Karpas-422 (cell line): ENCODE results near the gene RCOR2. TPM values are rescaled to one million over a fixed set of nuclear protein-coding genes. Genes with fewer than 3 reads are reported as not detected.

Source experiments
- DNase-seq: peaks from one replicate; pipeline ENCODE4 v3.0.0-alpha.2; 2015
- H2AFZ ChIP-seq: fragments of 200-600 bp; sonication (generic); 2 replicates; pipeline ENCODE4 v1.6.1; 2014; ENCODE audit warnings: antibody characterized with exemption, low read length, mixed read lengths
- H3K27ac ChIP-seq: fragments of 200-600 bp; sonication (generic); 2 replicates; pipeline ENCODE4 v1.5.1; 2014; ENCODE audit warnings: mild to moderate bottlenecking, low read length, moderate library complexity
- H3K27me3 ChIP-seq: fragments of 200-600 bp; sonication (generic); 2 replicates; pipeline ENCODE4 v1.6.1; 2014; ENCODE audit warnings: low read length, mixed read lengths
- H3K36me3 ChIP-seq: fragments of 200-600 bp; sonication (generic); 2 replicates; pipeline ENCODE4 v1.6.1; 2014; ENCODE audit warnings: low read length, mixed read lengths; ENCODE audit not compliant: insufficient read depth
- H3K4me1 ChIP-seq: fragments of 200-600 bp; sonication (generic); 2 replicates; pipeline ENCODE4 v1.6.1; 2014; ENCODE audit warnings: mild to moderate bottlenecking, low read length, mixed read lengths
- H3K4me2 ChIP-seq: fragments of 200-600 bp; sonication (generic); 2 replicates; pipeline ENCODE4 v1.6.1; 2014; ENCODE audit warnings: low read length, low read depth, mild to moderate bottlenecking; ENCODE audit not compliant: poor library complexity, severe bottlenecking
- H3K4me3 ChIP-seq: fragments of 200-600 bp; sonication (generic); 2 replicates; pipeline ENCODE4 v1.5.1; 2014; ENCODE audit warnings: mild to moderate bottlenecking, antibody characterized with exemption, low read length, mixed read lengths
- H3K79me2 ChIP-seq: fragments of 200-600 bp; sonication (generic); 2 replicates; pipeline ENCODE4 v1.6.1; 2014; ENCODE audit warnings: mild to moderate bottlenecking, low read length, mixed read lengths
- H3K9ac ChIP-seq: fragments of 200-600 bp; sonication (generic); 2 replicates; pipeline ENCODE4 v1.6.0; 2014; ENCODE audit warnings: low read length
- H3K9me2 ChIP-seq: fragments of 200-600 bp; sonication (generic), shearing (Covaris generic); replicated peaks from 2 replicates; pipeline ENCODE4 v1.6.0; 2014; ENCODE audit warnings: mild to moderate bottlenecking, low read length, moderate library complexity; ENCODE audit not compliant: insufficient read depth
- H3K9me3 ChIP-seq: fragments of 300-700, 200-600 bp; sonication (generic); 2 replicates; pipeline ENCODE4 v1.6.1; 2014; ENCODE audit warnings: low read length, mixed read lengths
- H4K20me1 ChIP-seq: fragments of 200-600 bp; sonication (generic); 2 replicates; pipeline ENCODE4 v1.6.1; 2014; ENCODE audit warnings: mild to moderate bottlenecking, antibody characterized with exemption, low read length, low read depth; ENCODE audit not compliant: insufficient read depth
- total RNA-seq: library from RNA; depleted of rRNA; stranded (reverse); fragments of >200 nt; shearing (Covaris generic); gene quantifications from 2 replicates; pipeline ENCODE4 v1.2.3, GENCODE V29; 2014; ENCODE audit warnings: low replicate concordance

RCOR2 gene
- total RNA-seq, 1 experiment from 2014 or later: 2.4 TPM

DNA sequence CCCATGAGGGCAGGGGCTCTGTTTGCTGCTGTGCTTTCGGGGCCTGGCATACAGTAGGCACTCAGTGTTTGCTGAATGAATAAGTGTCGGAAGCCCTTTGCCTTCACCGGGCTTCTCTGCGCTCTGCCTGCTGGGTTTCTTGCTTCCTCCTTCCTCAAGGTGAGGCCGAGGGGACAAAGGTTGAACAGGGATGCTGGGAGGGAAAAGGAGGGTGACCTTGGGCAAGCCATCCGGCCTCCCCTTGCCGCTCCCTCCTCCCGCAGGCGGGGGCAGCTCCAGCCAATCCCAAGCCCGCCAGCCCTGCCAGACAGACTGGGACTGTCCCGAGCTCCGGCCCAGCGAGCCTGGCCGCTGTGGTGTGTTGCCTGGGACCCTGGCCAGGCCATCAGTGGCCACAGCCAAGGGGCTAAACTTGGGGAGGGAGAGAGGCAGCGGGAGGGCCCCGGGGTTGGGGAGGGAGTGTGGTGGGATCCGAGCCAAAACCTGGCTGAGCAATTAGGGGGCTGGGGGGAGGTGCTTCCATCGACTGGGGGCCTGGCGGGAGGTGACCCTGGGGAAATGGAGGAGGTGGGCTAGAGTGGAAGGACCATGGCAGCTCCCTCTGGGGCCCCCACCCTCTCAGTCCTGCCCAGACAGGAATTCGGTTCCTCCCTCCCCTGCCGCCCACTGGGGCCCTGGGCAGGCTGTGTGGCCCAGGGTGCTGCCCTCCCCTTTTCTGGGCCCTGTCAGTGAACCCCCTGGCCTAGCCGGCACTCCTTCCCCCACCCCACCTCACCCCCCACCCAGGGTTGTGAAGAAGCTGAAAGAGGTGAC, 3.4 kb upstream of the RCOR2 start:
- no peaks in the 10 kb centered on the region for H4K20me1 ChIP-seq
- no peak overlapping the region for H2AFZ ChIP-seq
- H3K79me2 ChIP-seq: no peaks in the 10 kb centered on the region
- H3K4me3 ChIP-seq: no peak overlapping the region
- H3K9me3 ChIP-seq: no peaks in the 10 kb centered on the region
- H3K36me3 ChIP-seq: no peaks in the 10 kb centered on the region
- H3K9me2 ChIP-seq: no peaks in the 10 kb centered on the region
- DNase-seq: no peak
- no peak overlapping the region for H3K9ac ChIP-seq
- peaks cover 30% of the 10 kb centered on the region for H3K4me1 ChIP-seq
- no peak overlapping the region for H3K27ac ChIP-seq
- no peaks in the 10 kb centered on the region for H3K27me3 ChIP-seq
- no peak overlapping the region for H3K4me2 ChIP-seq

DNA sequence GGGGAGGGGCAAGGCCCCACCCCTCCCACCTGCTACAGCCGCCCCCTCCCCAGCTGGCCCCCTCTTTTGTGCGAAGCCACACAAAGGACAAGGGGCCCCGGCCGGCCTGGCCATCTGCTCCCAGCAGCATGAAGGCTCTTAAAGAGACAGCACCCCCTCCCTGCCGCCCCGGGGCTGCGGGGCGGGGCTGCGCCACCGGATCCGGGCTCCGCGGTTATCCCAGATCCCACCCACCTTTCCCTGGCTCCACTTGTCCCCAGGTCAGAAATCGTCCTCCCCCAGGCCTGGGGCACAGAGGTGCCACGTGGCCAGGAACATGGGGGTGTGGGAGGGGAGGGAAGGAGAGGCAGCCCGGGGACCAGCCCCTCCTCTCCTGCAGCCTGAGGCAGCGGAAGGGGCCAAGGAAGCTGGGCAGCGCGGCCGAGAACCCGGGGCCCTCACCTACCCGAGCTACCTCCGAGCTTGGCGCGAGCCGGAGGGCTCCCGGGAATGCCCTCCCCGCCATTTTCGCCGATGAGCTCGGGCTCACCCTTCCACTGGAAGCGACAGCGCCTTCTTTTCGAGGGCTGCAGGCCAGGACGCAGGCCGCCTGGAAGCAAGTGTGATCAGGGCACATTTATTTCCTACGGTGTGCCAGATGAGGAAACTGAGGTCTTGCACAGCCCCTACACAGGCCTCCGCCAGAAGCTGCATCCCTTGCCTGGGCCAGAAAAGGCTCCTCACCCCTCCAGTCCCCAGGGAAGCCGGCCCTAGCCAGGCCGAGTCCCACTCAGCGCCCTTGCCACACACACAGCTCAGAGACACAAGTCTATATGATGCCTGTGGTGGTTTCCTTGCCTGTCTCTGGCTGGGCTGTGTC, 2.5 kb upstream of the RCOR2 start:
- Histone ChIP-seq H2AFZ (no peak overlapping the region), H4K20me1 (no peaks in the 10 kb centered on the region), H3K27me3 (no peaks in the 10 kb centered on the region), H3K9ac (peak overlapping the region; percentile 75), H3K4me2 (peak overlapping the region; percentile 93), H3K36me3 (no peaks in the 10 kb centered on the region), H3K27ac (no peak overlapping the region), H3K4me3 (peak overlapping the region; percentile 30; the same call in 1 of the 2 replicates), H3K79me2 (no peaks in the 10 kb centered on the region), H3K9me2 (no peaks in the 10 kb centered on the region), H3K4me1 (peaks cover 30% of the 10 kb centered on the region), H3K9me3 (no peaks in the 10 kb centered on the region)
- DNase-seq: no peak

DNA sequence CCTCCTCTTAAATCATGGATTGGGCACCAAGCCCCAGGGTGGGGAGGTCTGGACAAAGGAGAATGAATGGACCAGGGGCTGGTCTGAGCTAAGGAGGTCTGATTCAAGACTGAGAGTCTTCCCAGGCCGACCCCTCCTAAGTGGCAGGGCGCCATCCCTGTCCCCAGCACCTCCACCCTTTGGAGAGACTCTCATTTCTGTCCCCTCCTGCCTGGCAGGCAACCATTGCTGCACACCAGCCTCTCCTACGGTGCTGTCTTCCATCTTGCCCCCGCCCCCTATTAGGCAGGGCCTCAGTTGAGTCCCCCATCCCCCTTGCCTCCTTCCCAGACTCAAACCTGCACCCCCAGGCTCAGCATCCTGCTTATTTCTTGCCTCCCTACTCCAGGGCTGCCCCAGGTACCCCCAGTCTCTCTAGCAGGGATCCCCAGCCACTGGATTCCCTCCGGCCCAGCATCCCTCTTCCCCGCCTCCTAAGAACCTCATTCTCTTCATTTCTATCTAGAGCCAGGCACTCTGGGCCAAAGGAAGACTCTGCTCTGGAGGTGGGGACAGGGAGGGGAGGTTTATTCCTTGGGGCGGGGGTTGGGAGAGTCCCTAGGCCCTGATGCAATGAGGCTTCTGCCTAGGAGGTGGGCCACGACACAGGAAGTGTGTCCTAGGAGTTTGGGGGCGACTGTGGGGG, 1.7 kb upstream of the RCOR2 start:
- peak overlapping the region; percentile 93 for H3K4me2 ChIP-seq
- DNase-seq: no peak
- H3K27ac ChIP-seq: no peak overlapping the region
- H4K20me1 ChIP-seq: no peaks in the 10 kb centered on the region
- H2AFZ ChIP-seq: no peak overlapping the region
- H3K36me3 ChIP-seq: no peaks in the 10 kb centered on the region
- H3K9me2 ChIP-seq: no peaks in the 10 kb centered on the region
- peak overlapping the region; percentile 30; the same call in 1 of the 2 replicates for H3K4me3 ChIP-seq
- H3K9me3 ChIP-seq: no peaks in the 10 kb centered on the region
- H3K27me3 ChIP-seq: no peaks in the 10 kb centered on the region
- H3K4me1 ChIP-seq: peaks cover 30% of the 10 kb centered on the region
- H3K9ac ChIP-seq: peak overlapping the region; percentile 75
- no peaks in the 10 kb centered on the region for H3K79me2 ChIP-seq

DNA sequence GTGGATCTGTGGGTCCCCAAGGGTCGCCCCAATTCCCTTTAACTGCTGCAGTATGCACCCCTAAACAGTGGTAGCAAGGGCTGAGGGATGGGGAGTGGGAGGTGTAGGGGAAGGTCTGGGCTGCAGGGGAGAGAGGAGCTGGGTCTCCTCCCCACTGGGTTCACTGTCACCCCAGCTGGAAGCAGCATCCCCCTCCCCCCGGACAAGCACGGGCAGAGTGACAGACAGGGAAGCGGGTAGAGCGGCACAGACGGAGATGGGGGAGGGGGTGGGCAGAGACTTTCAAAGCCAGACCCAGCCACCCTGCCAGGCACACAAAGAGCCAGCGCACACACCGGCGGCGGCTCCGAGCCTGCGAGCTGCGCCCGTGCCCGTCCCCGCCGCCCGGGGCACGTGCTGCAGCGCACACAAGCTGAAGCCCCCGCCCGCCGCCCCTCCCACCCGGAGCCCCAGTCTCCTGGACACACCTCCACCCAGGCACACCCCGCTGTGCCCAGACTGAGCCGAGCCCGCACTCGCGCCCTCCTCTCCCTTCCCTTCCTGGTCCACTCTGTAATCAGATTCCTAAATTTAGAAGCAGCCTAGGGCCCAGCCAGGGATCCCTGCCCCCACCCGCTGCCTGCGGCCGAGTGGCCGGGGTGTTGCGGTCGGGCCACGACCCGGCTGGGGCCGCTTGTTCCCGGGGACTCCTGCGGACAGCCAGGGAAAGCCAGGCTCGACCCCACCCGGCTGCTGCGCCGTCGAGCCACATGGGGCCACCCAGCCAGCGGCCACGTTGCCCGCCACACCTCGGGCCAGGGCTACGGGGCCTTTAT, 935 bp upstream of the RCOR2 start:
- Histone ChIP-seq H2AFZ (0 out of 2 replicates have a peak overlapping the region, but pooled peaks have one; percentile 18), H3K27me3 (no peaks in the 10 kb centered on the region), H3K36me3 (no peaks in the 10 kb centered on the region), H3K4me2 (peak overlapping the region; percentile 93), H3K4me3 (peak overlapping the region; percentile 71), H3K9ac (peak overlapping the region; percentile 75), H3K79me2 (no peaks in the 10 kb centered on the region), H3K4me1 (peaks cover 30% of the 10 kb centered on the region), H3K27ac (no peak overlapping the region), H3K9me2 (no peaks in the 10 kb centered on the region), H3K9me3 (no peaks in the 10 kb centered on the region), H4K20me1 (no peaks in the 10 kb centered on the region)
- DNase-seq: peak; percentile 74

DNA sequence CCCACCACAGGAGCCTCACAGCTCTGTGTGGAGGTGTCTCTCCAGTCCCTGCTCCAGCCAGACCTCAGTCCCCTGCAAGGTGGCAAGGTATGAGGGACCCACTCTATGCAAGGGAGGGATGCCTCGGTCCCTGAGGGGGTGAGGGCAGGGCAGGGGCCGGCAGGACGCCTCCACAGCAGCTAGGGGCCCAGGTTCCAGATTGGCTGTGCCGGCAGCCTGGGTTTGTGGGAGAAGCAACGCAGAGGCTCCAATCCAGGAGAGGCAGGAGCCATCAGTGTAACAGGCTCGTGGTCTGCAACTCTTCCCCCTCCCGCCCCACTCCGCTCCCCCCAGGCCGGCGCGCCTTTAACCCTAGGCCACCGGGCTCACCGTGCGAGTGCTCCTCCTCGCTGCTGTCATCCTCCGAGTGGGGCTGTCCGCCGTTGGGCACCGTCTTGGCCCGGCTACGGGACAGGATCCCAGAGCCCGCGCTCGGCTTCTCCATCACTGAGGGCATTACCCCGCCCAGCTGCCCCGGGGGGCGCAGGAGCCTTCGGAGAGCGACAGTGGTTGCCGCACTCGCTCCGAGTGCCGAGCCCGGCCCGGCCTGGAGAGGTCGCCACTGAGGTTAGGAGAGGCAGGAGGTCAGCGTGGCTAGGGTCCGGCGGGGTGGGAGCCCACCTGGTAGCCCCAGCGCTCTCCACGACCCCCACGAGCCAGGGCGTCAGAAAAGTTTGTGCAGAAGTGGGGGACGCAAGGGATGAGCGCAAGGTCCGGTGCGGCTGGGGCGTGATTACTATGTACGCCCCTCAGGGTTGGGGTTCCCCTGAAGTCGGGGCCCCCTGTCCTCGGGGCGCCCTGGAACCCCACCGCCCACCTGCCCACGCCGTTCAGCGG, 765 bp downstream of the RCOR2 start:
- Histone ChIP-seq H3K27ac (no peak overlapping the region), H2AFZ (no peak overlapping the region), H3K4me1 (peaks cover 30% of the 10 kb centered on the region), H3K79me2 (no peaks in the 10 kb centered on the region), H3K9ac (peak overlapping the region; percentile 61), H3K9me2 (no peaks in the 10 kb centered on the region), H3K36me3 (no peaks in the 10 kb centered on the region), H3K27me3 (no peaks in the 10 kb centered on the region), H3K9me3 (no peaks in the 10 kb centered on the region), H3K4me2 (peak overlapping the region; percentile 76), H3K4me3 (peak overlapping the region; percentile 63), H4K20me1 (no peaks in the 10 kb centered on the region)
- no peak for DNase-seq

DNA sequence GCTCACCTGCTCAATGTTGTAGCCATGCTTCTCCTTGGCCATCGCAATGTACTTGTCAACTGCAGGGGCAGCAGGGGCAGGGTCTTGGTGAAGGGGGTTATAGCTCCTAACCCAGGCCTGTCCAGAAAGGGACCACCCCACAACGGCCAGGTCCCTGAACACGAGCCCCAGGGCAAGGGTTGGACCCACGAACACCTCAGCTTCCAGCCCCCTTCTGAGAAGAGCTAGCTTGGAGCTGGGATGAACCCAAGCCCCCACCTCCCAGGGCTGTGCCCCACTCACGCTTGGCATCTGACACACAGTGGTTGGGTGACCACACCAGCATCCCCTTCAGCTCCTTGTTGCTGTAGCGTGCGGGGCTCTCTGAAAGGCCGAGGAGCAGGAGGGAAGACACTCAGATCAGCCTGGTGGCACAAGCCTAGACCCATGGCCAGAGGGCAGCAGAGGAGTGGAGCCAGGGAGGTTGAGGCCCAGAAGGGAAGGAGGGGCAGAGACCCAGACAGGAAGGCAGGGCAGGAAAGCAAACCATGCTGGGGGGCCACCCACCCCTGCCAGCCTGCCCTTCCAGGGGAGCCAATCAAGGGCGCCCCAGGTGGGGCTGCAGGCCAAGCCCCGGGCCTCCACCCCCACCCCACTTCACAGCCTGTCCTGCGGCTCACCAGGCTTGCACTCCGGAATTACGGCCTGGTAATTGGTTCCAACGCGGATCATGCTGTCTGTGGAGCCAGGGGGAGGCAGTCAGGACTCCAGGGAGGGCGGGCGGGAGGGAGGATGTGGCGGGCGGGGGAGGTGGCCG, 1.9 kb downstream of the RCOR2 start:
- H3K9me3 ChIP-seq: no peaks in the 10 kb centered on the region
- no peak for DNase-seq
- H3K4me3 ChIP-seq: no peak overlapping the region
- H2AFZ ChIP-seq: no peak overlapping the region
- H3K27ac ChIP-seq: no peak overlapping the region
- peaks cover 30% of the 10 kb centered on the region for H3K4me1 ChIP-seq
- H3K4me2 ChIP-seq: no peak overlapping the region
- no peaks in the 10 kb centered on the region for H3K36me3 ChIP-seq
- H3K79me2 ChIP-seq: no peaks in the 10 kb centered on the region
- H3K9me2 ChIP-seq: no peaks in the 10 kb centered on the region
- H3K9ac ChIP-seq: no peak overlapping the region
- no peaks in the 10 kb centered on the region for H3K27me3 ChIP-seq
- no peaks in the 10 kb centered on the region for H4K20me1 ChIP-seq
